C4-2B (cell line): ENCODE results near the gene EXD3.

ENCODE experiments used
- ZFX ChIP-seq: fragments of 450-650 bp; IDR thresholded peaks from 2 replicates; pipeline ENCODE4 v1.6.1; 2017
- TF ChIP-seq, protein P1 (sequence below): fragments of 450-650 bp; conservative IDR thresholded peaks from 2 replicates; pipeline ENCODE4 v1.5.1; 2017; ENCODE audit warnings: mild to moderate bottlenecking

DNA sequence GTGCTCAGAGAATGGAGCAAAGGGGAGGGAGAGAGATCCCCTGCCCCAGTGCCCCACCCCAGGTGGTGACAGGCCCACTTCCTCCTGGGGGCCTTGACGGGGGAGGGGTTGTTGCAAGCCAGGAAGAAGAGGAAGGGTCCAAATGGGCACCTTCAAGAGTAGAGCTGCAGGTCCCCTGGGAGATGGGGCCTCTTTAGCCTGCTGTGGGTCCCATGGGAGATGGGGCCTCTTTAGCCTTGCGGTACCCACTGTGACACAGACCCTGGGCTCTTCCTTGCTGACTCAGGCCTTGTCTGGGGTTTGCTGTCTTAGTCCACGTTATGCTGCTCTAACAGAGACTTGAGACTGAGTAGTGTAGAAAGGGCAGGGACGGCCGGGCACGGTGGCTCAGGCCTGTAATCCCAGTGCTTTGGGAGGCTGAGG lies 155.0 kb downstream of the EXD3 start:
- TF ChIP-seq, protein P1, sequence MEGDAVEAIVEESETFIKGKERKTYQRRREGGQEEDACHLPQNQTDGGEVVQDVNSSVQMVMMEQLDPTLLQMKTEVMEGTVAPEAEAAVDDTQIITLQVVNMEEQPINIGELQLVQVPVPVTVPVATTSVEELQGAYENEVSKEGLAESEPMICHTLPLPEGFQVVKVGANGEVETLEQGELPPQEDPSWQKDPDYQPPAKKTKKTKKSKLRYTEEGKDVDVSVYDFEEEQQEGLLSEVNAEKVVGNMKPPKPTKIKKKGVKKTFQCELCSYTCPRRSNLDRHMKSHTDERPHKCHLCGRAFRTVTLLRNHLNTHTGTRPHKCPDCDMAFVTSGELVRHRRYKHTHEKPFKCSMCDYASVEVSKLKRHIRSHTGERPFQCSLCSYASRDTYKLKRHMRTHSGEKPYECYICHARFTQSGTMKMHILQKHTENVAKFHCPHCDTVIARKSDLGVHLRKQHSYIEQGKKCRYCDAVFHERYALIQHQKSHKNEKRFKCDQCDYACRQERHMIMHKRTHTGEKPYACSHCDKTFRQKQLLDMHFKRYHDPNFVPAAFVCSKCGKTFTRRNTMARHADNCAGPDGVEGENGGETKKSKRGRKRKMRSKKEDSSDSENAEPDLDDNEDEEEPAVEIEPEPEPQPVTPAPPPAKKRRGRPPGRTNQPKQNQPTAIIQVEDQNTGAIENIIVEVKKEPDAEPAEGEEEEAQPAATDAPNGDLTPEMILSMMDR, result no peak
- TF ChIP-seq ZFX, result no peak
